Measurements from ENCODE around the gene PDCD10.

PDCD10 gene

DNA sequence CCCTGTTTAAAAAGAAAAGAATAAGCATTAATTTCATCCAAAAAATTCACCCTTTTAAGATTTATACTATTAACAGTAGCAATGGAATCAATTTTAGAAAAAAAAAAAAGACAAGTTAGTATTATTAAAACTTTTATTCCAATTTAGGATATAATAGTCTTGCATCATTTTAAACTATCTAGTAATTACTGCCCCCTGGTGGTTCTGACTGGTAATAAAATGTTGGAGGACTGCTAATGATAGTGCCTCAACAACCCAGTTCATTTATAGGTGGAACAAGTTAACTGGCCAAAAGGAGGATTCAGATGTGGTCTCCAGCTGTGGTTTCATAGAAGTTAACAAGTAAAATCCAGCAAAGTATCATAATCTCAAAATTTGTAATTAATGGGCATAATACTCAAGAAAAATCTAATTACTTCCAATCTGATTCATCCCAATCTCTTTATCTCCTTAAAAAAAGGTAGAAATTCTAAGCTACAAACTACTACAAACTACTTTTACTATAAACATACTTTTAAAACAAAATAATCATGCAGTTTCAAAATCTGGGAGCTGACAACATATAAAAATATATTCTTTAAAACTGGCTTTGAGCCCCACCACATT is 50.2 kb downstream of the PDCD10 start:
- DNase-seq: peak in 16 of 56 donors; percentile 0 to 78 (median 10)

DNA sequence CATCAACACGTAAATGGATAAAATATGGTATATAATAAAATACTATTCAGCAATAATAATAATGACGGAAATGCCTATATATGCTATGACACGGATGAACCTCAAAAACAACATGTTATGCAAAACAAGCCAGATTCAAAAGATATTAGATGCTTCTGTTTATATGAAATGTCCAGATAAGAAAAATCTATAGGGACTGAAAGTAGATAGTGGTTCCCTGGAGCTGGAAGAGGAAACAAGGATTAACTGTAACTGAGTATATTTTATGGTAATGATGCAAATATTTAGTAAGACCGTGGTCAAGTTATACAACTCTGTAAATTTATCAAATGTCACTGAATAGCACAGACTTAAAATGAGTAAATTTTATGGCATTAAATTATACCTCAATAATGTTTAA is 55.2 kb downstream of the PDCD10 start:
- DNase-seq: no peak

DNA sequence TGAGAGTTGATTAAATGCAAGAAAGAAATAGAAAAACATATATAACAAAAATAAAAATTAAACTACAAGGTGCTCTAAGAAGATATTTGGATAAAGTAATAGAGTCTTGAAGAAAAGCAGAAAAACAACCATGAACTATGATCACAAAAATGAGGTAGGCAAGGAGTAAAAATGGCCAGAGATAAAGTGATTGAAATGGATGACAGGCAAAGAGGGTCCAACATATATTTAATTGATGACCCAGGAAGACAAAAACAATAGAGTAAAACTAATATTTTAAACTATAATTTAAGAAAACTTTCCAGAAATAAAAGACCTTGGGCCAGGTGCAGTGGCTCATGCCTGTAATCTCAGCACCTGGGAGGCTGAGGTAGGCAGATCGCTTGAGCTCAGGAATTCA is 58.8 kb downstream of the PDCD10 start:
- no peak for DNase-seq

DNA sequence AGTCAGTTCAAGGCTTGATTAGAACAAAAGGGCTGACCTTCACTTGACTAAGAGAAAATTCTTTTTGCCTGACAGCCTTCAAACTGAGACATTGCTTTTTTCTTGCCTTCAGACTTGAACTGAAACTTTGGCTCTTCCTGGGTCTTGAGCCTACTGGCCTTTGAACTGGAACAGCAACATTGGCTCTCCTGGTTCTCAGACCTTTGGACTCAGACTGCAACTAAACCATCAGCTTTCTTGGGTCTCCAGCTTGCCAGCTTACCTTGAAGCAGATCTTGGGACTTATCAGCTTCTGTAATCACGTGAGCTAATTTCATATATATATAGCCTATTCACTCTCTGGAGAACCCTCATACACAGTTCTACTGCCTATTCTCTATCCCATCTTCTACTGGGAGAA is 61.5 kb downstream of the PDCD10 start:
- no peak for DNase-seq

DNA sequence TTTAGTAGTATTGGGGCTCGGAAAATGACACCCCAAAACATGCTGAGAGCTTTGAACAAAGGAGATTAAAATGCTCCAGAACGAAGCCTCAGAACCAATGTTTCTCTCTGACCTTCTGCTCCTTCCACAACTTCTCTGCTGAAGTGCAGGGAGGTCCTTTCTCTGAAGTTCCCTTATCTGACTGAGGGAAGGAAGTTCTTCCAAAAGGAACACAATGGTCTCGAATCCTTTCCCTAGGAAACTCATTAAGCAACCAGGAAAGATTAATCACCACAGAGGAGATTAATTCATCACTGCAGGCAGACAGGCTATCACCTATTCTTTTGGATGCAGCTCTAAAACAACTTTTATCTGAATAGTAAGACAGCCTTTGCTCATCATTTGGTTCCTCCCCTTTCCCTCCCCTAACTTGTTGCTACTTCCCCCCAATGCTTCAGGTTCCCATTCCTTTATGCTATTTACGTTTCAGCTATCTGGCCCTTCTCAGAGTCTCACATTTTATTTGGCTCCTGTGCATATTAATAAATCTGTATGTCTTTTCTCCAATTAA is 62.7 kb downstream of the PDCD10 start:
- DNase-seq: no peak

DNA sequence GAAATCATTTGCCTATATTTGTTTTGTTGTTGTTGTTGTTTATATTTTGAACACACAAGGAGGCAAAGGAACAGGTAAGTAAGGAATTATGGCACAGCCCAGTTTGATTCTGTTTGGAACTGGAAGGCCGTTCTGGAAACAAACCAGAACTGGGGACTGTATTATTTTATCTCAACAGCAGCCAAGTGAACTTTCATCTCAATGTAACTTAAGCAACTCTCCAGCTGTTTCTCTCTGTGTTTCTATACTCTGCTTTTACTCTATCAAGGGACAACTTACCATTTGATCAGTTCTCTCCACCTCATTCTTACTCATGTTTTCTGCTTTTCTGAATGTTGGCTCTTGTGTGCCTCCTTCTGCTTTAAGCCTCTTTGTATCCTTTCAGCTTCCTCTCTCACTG is 65.0 kb downstream of the PDCD10 start:
- DNase-seq: no peak

DNA sequence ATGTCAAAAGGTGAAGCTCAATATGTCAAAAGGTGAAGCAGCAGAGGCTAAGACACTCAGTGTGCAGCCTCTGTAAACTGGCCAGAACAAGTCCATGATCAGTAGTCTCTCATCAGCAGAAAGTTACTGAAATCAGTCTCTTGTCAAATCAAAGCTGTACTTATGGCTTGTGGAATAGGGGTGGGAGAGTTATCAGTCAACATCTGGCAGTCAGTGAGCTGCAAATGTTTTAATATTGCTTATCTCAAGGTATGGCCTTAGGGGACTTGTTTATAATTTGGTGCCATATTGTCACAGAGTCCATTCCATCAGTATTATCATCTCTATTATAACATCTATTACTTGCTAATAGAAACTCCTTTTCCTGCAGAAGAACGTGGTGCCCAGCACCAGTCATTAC is 66.0 kb downstream of the PDCD10 start:
- no peak for DNase-seq

DNA sequence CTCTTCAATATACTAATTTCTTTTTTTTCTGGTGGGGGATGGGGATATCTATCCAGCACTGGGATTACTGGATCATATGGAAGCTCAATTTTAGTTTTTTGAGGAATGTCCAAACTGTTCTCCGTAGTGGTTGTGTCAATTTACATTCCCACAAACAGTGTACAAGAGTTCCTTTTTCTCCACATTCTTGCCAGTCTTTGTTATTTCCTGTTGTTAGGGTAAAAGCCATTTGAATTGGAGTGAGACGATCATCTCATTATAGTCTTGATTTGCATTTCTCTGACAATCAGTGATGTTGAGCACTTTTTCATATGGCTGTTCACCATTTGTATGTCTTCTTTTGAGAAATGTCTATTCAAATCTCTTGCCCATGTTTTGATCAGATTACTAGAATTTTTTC is 68.1 kb downstream of the PDCD10 start:
- no peak for DNase-seq

DNA sequence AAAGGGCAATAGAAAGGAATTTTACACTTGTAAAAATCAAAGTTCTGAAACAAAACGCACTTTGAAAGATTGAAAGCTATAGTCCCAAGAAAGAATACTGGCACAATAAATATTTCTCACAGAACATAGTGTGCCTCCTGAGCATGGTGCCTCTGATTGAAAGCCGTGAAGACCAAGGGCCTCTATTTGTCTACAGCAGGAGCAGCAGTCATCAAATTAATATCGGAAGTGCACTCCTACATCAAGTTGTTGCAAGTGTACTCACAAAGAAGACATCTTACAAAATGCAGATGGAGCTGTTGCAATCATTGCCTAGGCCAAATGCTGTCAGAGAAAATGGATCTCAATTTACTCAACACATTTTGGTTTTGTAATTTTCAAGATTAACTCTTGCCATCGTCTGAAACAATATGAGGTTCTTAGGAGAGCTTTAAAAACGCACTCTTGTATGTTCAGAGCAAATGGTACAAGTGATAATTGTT is 71.7 kb downstream of the PDCD10 start:
- DNase-seq: no peak

DNA sequence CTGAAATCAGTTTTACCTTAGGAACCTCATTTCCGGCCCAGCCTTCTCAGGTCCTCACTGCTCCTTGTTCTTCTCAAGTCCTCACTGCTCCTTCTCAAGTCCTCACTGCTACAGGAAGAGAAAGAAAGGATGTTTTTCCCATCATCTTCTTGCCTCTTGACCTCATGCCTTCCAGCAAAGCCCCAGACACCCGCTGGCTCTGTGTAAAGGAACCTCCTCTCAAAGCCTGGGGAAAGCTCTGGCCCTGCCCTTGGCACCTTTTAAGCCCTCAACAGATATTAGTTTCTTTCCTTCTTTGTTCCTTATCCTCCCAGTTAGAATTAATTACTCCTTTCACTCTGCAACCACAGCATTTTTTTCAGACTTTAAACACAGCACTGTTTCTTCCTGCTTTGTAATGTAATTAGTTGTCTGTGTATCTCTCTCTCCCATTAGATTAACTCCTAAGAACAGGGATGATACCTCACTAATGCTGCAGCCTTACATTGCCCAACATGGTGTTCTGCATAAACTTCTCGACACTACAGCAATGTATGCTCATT is 76.9 kb downstream of the PDCD10 start:
- no peak for DNase-seq

DNA sequence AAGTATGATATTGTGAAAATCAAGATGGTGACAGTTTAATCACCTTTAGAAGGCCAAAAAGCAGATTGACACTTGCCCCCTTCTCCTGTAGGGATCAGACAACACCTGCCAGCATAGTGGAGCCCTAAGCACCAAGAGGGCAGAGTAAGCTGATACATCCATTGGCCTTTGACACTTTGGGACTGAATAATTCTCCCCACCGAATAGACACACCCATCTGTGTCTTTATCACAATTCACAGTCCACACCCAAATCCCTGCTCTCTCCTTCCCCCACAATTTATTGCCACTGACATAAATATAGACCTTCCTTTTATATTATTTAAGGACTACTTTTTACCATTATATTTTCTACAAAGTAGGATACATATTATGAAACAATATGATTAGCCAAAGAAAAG is 77.9 kb downstream of the PDCD10 start:
- no peak for DNase-seq

DNA sequence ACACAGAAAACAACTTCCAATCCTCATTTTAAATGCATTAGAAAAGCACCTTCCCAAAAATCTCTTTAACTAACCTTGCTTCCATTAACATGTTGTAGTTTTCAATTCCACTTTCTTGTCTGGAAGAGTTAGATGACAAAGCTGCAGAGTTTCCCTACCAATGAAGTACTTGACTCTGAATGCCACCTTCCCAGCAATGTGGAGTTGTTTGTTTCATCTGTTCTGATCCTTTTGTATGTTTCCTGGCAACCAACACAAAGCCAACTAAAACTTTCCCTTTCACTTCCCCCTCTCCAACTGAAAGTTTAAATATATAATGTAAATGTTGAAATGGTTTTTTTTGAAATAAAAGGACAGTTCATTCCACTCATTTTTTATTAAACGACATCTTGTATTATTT is 80.9 kb downstream of the PDCD10 start, which contains the start of gene WDR49:
Gene WDR49, minus strand, starts transcription at position 183 of the 400 bp plus-strand sequence. CDS start 517 bp downstream, outside the sequence.
- DNase-seq: peak in 1 of 56 donors; percentile 7

DNA sequence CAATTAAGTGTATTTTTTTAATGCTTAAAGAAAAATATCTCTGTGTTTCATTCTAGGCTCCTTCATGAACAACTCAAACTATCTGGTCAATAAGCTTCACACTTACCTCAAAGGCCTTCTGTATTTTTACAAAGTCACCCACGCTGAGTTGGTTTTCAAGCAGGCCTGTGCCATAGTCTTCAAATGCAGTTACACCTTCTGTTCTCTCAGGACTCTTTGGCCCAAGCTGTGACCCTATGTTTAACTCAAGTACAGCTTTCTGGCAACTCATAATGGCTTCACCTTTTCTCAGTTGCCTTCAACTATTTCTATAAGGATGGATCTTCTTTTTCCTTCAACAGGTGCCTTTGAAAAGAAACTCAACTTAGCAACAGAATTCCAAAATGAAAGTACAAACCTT is 81.5 kb downstream of the PDCD10 start:
- DNase-seq: no peak

DNA sequence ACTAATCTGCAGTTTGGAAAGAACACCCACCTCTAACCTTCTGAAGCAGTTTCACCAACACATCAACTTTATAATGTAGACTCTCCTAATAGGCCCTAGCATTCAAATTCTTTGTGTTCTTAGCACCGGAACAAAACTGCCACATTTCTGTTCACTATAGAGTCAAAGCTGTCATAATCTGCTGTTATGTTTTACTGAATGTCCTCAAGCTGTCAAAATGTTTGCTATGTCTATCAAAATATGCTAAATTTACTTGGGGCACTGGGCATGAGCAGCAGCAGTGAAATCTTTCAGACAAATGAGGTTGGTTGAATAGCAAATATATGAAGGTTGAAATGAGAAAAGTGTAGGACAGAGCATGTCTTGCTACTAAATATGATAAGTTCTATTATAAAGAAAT is 82.9 kb downstream of the PDCD10 start:
- DNase-seq: no peak

DNA sequence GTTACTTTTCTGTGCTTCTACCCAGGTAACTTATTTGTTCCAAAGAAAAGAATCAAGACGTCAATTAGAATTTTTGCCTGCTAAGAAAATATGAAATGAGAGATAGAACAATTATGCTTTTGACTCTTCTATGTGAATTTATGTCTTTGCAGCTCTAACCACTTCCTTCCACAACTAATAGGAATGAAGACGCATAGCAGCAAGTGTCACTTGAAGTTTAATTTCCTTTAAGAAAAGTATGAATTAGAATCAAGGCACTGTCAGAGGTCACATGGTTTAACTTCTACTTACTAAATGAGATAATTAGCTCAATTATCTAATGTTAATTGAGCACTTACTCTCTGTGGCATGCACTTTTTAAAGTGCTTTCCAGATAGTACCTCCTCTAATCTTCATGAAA is 84.2 kb downstream of the PDCD10 start:
- no peak for DNase-seq

DNA sequence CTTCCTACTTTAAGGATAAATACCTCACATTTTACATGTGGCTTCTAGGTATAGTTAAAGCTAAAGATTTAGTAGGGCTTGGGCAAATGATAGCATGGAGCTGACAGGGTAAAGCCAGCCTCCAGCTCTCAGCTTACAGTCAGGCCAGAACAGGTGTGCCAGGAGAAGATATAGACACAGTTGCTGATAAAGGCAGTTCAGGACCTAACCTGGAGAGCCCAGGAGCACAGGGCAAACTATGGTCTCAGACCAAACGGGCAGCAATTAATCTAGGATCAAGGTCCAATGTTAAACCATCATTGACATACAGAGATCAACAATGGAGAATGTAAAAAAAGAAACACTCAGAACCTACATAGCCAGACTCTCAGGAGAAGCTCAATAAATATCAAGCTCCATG is 84.9 kb downstream of the PDCD10 start:
- no peak for DNase-seq

DNA sequence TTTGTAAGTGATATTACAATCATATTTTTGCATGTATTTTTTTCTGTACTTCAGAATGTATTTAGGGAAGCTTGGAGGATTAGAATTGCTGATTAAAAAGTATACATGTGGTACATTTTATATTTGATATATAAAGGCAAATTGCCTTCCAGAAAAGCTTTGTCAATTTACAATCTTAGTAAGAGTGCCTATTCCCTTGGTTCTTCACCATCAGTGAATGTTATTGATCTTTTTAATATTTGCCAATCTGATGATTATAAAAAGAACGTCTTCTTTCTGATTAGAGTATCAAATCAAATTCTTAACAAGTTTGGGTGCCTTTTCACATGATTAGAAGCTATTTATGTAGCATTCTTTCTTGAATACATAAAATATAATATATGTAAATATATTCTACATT is 90.1 kb downstream of the PDCD10 start:
- DNase-seq: no peak
